HTR-8/SVneo (cell line): ENCODE measurements around the gene PHLDA3.

Experiments
- DNase-seq: peaks from one replicate; pipeline ENCODE4 v3.0.0; 2011; ENCODE audit warnings: low spot score, mixed read lengths; ENCODE audit not compliant: insufficient read length
- FAIRE-seq: peaks from 2 replicates; lab custom pipeline; 2011; peaks lifted over from hg19 to GRCh38; lab: Jason Lieb, UNC

PHLDA3 gene

DNA sequence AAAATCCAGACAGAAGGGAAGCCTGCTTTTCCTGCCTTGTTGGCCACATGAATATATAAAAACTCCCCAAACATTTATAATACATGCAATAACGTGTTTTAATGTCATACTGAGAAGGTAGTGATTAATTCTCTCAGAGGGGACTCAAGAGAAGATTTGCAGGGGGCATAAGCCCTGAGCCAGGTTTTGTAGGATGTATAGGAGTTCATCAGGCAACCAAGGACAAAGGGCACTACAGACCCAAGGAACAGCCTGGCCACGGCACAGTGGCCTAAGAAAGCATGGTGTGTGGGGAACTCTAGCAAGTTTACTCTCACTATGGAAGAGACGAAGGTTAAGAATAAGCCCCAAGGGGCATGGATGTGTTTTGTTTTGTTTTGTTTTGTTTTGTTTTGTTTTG is 32.0 kb downstream of the PHLDA3 start:
- FAIRE-seq (no peak), DNase-seq (no peak)

DNA sequence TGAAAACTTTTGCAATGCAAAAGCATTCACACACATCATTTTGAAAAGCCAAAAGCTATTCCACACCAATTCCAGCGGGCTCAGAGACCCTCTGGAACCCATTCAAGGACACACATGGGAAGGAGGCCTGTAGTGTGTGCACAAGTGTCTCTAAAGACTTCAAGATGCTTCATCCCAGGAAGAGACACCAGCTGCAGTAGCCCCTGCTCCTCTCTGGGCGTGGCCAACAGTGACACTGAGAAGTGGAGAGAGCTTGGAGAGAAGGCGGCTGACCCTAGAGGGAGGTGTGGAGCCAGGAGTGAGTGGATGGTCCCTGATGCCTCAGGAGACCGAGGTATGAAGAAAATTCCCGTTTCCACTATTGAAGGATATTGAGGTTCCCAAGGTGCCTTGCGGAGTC is 32.6 kb downstream of the PHLDA3 start:
- peak; percentile 63 for DNase-seq
- no peak for FAIRE-seq

DNA sequence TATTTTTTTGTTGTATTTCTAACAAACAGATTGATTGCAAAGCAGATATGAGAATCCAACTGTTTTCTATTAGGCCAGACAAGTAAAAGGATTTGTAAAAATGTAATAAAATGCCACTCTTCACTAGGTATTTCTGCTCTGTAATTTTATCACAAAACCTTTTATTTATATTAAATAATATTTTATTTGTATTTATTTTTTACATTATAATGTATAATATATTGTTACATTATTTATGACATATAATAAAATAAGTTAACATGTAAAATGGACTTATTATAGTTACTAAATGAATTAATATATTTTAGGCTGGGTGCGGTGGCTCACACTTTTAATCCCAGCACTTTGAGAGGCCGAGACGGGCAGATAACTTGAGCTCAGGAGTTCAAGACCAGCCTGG is 34.7 kb downstream of the PHLDA3 start:
- FAIRE-seq: no peak
- no peak for DNase-seq

DNA sequence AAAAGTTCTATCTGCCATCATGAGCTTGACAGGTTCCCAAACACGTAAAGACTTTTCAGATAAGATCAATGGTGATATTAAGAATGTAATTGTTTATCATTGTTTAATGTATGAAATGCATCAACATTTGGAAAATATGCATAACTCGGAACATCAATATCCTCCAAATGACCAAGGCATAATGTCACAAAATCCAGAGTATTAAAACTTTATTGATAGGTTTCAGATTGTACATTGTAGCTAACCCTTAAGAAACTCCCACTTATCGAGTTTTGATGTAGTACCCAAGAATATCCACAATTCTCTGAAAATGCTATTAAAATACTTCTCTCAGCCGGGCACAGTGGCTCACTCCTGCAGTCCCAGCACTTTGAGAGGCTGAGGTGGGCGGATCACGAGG is 35.4 kb downstream of the PHLDA3 start:
- DNase-seq (no peak), FAIRE-seq (no peak)

DNA sequence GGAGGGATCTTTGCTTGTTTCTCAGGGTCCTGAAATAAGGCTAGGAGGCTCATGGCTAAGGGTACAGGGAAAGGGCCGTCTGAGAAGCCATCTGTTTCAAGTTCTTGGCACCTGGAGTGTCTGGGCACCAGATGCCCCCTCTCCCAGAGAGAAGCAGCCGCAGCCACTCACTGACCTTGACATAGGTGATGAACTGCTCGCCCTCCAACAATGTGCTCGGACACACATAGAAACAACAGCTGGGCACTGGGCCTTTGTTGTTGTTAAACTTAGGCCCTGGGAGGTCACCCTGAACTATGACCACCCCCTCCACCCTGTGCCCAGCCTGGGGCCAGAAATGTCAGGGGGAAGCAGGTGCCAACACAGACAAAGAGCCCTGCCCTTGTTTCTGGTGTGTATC is 38.2 kb downstream of the PHLDA3 start:
- DNase-seq: no peak
- no peak for FAIRE-seq

DNA sequence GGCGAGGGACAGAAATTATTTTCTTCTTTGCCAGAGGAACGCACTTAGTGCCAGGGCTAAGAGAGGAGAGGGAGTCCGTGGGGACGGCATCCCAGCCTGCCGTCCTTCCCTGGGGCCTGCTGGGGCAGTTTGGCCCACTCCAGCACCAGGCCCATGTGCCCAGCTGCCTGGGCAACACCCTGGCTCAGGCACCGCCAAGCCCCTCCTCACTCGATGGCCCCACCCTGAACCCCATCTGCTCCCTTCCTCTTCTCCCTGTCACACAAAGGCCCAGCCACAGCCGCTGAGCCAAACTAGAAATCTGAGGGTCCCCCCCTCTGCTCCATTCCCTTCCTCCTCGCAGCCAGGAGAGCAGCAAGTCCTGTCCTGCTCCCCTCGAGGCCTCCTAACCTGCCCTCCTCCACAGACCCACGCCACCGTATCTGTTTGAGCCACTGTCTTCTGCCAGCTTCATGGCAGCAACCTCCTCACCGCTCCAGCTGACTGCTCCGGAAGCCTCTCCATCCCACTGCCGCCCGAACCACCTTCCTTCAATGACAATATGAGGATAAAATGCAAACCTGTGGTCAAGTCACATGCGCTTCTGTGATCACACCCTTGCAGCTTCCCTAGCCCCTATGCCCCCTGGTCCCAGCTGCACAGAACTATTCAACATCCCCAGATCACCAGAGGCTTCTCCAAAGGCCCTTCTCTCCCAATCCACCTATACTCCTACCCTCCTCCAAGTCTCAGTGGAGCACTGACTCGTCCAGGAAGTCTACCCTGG is 39.1 kb downstream of the PHLDA3 start:
- no peak for DNase-seq
- FAIRE-seq: no peak

DNA sequence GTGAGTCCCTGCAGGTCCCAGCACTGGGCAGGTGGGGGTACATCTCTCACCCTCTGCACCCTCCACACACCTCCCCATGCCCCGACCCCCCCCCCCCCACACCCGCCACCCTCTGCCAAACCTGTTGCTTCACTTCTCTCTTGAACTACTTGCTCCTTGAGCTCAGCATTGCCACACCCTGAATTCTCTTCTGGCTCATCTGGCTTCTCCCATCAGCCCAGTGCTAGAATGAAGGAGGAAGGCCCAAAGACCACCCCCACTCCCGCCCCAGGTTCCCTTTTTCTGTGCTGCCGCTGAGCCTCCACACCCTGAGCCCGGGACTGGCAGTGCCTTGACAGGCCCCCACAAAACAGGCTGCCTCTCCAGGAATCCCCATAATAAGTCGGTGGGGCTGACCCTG is 41.0 kb downstream of the PHLDA3 start:
- no peak for DNase-seq
- FAIRE-seq: no peak

DNA sequence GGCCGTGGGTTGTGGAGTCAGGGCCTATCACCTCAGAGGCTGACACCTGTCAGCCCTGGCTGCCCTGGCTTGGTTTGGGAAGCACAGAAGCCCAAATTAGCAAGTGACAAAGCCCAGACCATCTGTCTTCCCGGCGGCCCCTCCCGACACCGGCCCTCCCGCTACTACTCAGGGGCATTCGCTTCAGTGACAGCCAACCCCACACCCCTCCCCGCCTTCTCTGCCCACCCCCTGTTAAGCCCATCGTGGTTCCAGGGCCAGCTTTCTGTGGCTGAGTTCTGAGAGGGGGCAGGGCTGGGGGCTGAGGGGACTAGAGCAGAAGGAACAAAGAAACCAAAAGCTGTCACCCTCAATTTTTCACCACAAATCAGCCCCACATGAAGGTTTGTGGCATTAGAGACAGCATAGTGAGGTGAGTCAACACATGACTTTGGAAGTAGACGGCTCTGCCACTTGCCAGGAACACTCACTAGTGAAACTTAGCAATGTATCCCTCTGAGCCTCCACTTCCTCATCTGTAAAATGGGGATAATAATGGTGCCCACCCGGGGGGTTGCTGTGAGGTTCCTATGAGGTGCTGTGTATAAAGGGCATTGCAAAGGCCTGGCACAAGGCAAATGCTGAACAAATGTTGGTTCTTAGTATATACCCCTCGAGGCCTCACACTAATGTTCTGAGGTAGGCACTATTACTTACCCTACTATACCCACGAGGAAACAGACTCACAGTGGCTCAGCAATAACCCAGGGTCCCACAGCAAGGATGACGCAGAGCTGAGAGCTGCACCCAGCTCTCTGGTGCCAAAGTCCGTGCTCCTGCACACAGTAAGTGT is 42.3 kb downstream of the PHLDA3 start:
- no peak for FAIRE-seq
- DNase-seq: no peak

DNA sequence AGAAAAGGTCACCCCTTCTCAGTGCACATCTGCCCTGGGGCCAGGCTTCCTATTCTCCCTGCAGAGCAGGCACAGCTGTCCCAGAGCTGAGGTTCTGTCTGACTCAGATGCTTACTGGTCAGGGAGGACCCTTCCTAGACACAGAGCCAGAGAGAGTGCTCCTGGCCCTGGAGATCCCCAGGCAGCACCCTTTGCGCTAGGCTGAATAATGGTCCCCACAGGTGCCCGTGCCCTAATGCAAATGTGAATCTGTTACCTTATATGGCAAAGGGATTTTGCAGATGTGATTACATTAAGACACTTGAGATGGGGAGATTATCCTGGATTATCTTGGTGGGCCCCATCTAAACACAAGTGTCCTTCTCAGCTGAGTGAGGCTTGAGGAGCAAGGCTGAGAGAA is 44.8 kb downstream of the PHLDA3 start:
- DNase-seq: no peak
- FAIRE-seq: no peak

DNA sequence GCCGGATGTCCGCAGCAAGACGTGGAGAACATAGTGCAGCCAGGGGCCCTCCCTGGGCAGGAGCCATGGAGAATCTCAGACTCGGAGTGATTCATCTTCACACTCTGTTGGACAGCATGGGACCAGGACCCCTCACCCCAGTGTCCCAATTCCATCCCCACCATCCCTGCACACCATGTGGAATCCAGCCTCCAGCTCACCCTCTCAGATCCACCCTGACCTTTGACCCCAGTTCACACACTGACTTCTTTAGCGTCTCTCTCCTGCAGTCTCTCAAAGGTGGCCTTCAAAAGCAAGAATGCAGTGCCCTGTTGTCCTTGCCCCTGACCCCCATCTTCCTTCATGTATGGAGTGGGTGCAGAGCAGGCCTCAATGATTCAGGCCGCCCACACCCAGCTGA is 45.3 kb downstream of the PHLDA3 start:
- no peak for DNase-seq
- no peak for FAIRE-seq

DNA sequence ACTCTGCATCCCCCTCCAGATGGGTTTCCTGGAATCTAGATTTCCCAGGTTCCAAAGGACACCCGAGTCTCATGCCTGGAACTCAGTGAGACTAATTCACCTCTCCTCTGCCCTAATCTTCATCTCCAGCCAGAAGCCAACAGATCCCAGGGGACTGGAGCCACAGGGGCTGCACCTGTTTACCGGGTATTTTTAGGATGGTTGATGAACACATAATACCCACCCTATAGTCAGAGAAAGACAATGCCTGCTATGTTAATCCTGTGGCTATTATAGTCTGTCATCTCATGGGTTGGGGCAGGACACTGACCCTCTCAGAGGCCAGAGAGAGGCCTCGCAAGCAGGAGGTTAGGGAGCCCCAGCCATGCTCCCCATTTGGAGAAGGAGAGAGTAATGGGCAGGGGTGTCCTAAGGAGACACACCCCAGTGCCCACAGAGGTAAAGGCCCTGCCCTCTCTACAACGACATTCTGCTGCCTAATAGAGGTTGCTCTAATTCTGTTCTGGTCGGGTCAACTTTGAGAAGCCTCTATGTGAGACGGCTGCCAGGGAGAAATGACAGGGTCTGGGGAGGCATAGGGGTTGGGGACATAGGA is 46.5 kb downstream of the PHLDA3 start:
- FAIRE-seq: no peak

DNA sequence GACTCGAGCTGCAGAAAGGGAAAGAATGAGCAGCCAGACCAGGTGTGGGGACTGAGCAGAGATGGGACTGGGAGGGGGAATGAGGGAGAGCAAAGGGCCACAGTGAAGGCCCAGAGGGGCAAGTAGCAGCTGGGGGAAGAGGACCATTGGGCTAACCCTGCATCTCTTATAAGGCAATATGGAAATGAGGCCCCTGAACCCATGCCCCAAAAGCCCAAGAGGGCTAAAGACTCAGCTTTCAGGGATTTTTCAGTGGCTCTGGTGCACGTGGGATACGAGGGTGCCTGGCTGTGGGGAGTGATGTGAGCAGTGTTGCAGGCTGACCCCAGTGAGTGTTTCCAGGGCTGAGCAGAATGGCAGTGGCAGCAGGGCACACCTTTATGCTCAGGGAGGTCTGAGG is 47.0 kb downstream of the PHLDA3 start:
- no peak for DNase-seq

More for the DNA sequence above, 46.5 kb downstream of the PHLDA3 start:
- no peak for DNase-seq

DNA sequence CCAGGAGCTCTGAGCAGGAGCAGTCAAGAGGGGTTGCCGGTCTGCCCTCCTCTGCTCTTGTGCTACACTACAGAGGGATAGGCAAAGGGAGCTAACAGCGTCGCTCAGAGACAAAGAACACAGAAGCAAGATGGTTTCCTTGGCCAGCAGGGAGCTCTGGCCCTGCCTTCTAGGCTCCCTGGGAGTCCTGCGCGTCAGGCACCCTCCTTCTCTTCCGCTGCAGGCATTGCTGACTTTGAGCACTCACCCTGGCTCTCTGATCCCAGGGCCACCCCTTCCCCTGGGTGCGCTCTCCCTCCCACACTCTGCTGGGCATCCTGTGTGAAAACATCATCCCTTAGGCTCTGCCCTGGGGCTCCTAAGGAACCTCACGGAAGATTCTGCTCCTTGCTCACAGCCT is 47.9 kb downstream of the PHLDA3 start:
- DNase-seq (no peak), FAIRE-seq (no peak)

More for the DNA sequence above, 47.0 kb downstream of the PHLDA3 start:
- no peak for FAIRE-seq

DNA sequence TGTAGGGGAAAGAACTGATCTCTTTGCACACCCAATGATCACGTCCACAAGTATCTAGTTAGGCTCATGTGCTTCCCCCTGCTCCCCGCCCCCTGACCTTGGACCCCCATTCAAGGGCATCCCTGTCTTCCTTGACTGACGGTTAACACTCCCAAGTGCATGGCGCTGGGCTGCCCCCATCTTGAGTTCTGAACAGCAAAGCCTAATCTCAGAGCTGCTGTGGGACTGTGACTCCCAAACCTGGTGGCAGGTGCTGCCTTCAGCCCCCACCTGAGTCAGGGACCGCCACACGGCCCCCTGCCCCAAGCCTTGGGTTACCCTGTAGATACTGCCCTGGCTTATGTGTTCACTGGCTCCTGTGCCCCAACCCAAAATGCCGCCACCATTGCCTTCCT is 48.4 kb downstream of the PHLDA3 start:
- FAIRE-seq (no peak), DNase-seq (no peak)

DNA sequence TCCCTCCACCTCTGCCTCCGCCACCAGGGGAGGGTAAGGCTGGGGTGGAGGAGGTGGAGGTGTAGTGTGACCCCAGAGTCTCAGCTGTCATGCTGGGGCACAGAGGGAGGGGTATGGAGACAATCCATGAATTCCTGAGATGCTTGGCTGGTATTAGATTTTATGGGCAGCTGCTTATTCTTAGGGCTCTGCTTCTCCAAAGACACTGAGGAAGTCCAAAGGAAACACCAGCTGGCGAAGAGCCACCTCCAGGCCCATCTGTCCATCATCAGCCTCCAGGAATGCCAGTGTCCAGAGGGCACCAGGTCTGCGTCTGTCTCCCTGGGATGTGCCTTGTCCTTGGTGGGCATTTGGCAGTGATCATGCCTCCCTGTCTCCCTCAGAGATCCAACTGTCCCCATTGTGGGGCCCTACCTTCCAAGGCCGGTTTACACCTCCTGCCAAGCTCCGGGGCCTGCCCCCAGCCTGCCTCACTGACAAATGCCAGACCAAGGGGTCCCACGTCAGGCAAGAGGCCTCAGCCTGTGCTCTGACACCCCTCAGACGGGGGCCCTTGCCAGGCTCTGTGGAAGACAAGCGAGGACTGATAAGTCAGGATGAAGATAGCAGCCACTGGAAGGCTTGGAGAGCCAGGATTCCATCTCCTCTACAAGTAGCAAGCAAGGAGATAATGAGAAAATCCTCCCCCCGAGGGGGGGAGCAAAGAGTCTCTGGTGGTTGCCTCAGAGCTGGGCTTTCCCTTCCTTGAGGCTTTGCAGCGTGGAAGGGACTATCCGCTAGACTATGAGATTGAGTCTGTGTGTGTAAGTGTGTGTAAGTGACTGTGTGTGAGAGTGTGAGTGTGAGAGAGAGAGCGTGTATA is 49.0 kb downstream of the PHLDA3 start:
- peak; percentile 86 for FAIRE-seq
- DNase-seq: peak; percentile 71

DNA sequence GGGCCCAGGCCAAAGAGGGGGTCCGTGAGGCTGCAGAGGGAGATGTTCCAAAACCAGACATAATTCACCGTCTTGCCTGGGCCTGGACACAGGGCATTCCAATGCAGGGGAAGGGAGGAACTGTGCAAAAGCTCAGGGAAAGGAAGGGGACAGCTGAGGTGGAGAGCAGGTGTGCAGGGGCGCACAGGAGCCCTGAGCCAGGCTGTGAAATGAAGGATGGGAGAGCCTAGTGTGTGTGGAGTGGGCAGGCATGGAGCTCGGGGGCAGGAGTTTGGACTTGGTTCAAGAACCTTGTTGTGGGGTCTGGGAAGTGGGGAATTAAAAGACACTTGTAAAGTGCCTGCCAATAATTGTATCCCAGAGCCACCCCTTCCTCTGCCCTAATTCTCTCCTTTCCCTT is 49.7 kb downstream of the PHLDA3 start:
- DNase-seq: no peak
- FAIRE-seq: no peak

DNA sequence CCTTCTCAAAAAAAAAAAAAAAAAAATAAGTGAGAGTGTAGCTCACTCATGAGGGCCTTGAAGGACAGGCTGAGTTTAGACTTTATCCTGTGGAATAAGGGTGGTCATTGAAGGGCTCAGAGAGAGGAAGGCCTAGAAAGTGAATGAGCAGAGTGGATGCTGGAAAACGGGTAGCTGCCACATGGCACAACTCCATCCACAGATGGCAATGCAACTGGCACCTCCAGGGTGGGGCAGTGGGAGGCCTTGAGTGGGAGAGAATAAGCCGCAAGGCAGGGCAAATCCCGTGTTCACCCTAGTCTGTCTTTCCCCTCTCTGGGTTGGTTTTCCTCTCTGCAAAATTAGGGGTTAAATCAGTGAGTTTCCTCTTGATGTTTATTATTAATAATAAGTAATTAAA is 50.5 kb downstream of the PHLDA3 start:
- DNase-seq (no peak), FAIRE-seq (no peak)
